Measurements from ENCODE around the gene IARS1.

IARS1 gene

DNA sequence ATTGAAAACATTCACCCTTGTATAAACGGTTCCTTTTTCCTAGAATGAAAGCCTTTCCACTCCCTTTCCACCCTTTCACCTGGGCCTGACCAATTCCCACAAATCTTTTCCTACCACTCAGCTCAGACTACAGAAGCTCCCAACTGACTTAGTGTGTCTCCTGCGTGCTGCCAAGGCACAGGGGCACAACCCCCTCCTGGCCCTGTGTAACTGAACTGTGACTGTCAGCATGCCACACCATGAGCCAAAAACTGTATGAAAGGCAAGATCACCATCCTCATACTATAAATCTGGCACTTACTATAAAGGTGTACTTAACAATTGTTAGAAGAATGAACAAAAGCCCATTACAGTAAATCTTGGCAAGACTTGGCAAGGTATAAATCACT lies 20.1 kb upstream of the IARS1 start:
- peaks cover 3% of the 10 kb centered on the region for H3K4me1 ChIP-seq (ENCODE audit: low read depth, poor library complexity, severe bottlenecking)
- TF ChIP-seq, protein P1, sequence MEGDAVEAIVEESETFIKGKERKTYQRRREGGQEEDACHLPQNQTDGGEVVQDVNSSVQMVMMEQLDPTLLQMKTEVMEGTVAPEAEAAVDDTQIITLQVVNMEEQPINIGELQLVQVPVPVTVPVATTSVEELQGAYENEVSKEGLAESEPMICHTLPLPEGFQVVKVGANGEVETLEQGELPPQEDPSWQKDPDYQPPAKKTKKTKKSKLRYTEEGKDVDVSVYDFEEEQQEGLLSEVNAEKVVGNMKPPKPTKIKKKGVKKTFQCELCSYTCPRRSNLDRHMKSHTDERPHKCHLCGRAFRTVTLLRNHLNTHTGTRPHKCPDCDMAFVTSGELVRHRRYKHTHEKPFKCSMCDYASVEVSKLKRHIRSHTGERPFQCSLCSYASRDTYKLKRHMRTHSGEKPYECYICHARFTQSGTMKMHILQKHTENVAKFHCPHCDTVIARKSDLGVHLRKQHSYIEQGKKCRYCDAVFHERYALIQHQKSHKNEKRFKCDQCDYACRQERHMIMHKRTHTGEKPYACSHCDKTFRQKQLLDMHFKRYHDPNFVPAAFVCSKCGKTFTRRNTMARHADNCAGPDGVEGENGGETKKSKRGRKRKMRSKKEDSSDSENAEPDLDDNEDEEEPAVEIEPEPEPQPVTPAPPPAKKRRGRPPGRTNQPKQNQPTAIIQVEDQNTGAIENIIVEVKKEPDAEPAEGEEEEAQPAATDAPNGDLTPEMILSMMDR (conservative IDR thresholded peaks at IDR 0.05; ENCODE audit: low read depth, low read length), result no peak

DNA sequence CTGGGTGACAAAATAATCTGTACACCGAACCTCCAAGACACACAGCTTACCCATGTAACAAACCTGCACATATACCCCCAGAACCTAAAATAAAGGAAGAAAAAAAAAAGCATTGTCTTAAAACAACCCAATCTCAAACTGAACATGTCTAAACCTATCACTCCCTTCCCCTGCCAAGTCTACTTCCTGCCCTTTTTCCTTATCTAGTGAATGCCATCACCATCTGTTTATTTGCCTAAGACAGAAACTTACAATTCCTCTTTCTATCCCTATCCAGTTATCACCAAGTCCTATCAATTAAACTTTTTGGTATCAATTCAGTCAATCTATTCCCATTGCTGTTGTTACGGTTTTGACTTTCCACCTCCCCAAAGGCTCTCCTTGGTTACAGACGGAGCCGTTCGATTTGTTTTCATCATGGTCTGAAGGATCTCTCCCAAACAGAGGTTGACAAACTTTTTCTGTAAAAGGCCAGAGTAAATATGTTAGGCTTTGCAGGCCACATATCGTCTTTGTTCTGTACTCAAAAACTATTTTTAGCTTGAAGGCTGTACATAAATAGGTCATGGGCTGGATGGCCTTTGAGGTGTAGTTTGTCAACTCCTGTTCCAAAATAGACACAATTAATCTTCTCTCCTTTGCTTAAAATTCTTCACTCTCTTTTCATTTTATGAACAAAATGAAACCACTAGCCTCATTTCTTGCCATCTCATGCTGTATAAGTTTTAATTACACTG lies 19.6 kb upstream of the IARS1 start:
- no peak overlapping the region for H2AFZ ChIP-seq (ENCODE audit: low read depth)

More for the DNA sequence above, 20.1 kb upstream of the IARS1 start:
- Histone ChIP-seq H3K4me3 (IDR thresholded peaks at IDR 0.05; ENCODE audit: insufficient read depth, low read depth, low read length) (no peak overlapping the region), H3K36me3 (ENCODE audit: insufficient read depth) (peaks cover 28% of the 10 kb centered on the region; the same call in 1 of the 2 replicates), H3K79me2 (ENCODE audit: insufficient read depth, low read depth) (peaks cover 12% of the 10 kb centered on the region), H3K9ac (no peak overlapping the region), H3K27ac (no peak overlapping the region), H2AFZ (ENCODE audit: low read depth) (no peak overlapping the region), H3K4me2 (no peak overlapping the region), H4K20me1 (ENCODE audit: insufficient read depth) (no peaks in the 10 kb centered on the region; the same call in 1 of the 2 replicates), H3K27me3 (ENCODE audit: insufficient read depth, low read depth) (no peaks in the 10 kb centered on the region)

DNA sequence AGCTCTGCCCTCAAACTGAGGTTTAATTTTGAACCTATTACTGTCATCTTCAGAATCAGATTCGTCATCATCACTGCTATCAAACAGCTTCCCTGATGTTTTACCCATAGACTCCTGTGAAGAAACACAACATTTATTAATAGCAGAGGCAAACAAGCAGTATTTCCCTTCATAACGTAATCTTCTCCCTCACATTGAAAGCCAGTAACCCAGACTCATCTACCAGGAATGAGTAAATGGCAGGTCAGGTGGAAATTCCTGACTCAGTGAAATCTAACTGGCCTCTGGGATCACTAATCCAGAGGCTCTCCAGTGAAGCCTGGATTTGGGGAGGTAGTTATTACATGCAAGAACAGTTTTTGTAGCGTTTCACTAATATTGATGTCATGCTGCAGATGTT lies 17.1 kb upstream of the IARS1 start:
- TF ChIP-seq, protein P1 (conservative IDR thresholded peaks at IDR 0.05; ENCODE audit: low read depth, low read length), result no peak
- H3K9ac ChIP-seq, result no peak overlapping the region
- peaks cover 12% of the 10 kb centered on the region for H3K79me2 ChIP-seq (ENCODE audit: insufficient read depth, low read depth)
- H3K27ac ChIP-seq, result no peak overlapping the region
- no peak overlapping the region for H3K4me3 ChIP-seq (IDR thresholded peaks at IDR 0.05; ENCODE audit: insufficient read depth, low read depth, low read length)
- H2AFZ ChIP-seq (ENCODE audit: low read depth), result no peak overlapping the region
- H3K36me3 ChIP-seq (ENCODE audit: insufficient read depth), result peaks cover 33% of the 10 kb centered on the region; the same call in 1 of the 2 replicates
- no peaks in the 10 kb centered on the region for H3K27me3 ChIP-seq (ENCODE audit: insufficient read depth, low read depth)
- no peaks in the 10 kb centered on the region; the same call in 1 of the 2 replicates for H4K20me1 ChIP-seq (ENCODE audit: insufficient read depth)
- H3K4me2 ChIP-seq, result no peak overlapping the region
- H3K4me1 ChIP-seq (ENCODE audit: low read depth, poor library complexity, severe bottlenecking), result peaks cover 3% of the 10 kb centered on the region

More for the DNA sequence above, 19.6 kb upstream of the IARS1 start:
- Histone ChIP-seq H3K4me3 (IDR thresholded peaks at IDR 0.05; ENCODE audit: insufficient read depth, low read depth, low read length) (no peak overlapping the region), H3K4me1 (ENCODE audit: low read depth, poor library complexity, severe bottlenecking) (peaks cover 3% of the 10 kb centered on the region), H3K27ac (no peak overlapping the region), H3K4me2 (no peak overlapping the region), H3K79me2 (ENCODE audit: insufficient read depth, low read depth) (peaks cover 12% of the 10 kb centered on the region), H4K20me1 (ENCODE audit: insufficient read depth) (no peaks in the 10 kb centered on the region; the same call in 1 of the 2 replicates), H3K27me3 (ENCODE audit: insufficient read depth, low read depth) (no peaks in the 10 kb centered on the region), H3K36me3 (ENCODE audit: insufficient read depth) (peaks cover 28% of the 10 kb centered on the region; the same call in 1 of the 2 replicates), H3K9ac (no peak overlapping the region)
- TF ChIP-seq, protein P1 (conservative IDR thresholded peaks at IDR 0.05; ENCODE audit: low read depth, low read length), result no peak

DNA sequence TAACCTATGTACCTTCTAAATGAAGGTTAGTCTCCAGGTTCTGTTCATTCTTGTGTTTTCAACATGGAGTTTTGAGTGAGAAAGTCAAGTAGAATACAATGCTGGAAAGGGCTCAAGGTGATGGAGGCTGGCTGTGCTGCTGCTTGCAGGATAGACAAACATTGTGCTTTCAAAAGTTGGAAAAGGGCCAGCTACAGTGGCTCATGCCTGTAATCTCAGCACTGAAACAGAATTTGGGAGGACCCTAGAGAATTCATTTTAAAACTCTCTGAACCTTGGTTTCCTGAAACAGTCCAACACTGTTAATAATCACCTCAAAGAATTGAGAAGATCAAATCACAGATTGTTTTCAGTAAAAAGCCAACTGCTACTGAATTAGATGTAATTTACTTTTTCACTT lies 15.4 kb upstream of the IARS1 start:
- Histone ChIP-seq H3K9ac (no peak overlapping the region), H3K27ac (no peak overlapping the region), H3K4me1 (ENCODE audit: low read depth, poor library complexity, severe bottlenecking) (peaks cover 2% of the 10 kb centered on the region), H3K4me3 (IDR thresholded peaks at IDR 0.05; ENCODE audit: insufficient read depth, low read depth, low read length) (no peak overlapping the region), H3K79me2 (ENCODE audit: insufficient read depth, low read depth) (peaks cover 12% of the 10 kb centered on the region), H3K4me2 (no peak overlapping the region), H4K20me1 (ENCODE audit: insufficient read depth) (no peaks in the 10 kb centered on the region; the same call in 1 of the 2 replicates), H2AFZ (ENCODE audit: low read depth) (no peak overlapping the region), H3K27me3 (ENCODE audit: insufficient read depth, low read depth) (no peaks in the 10 kb centered on the region), H3K36me3 (ENCODE audit: insufficient read depth) (peaks cover 30% of the 10 kb centered on the region; the same call in 1 of the 2 replicates)
- TF ChIP-seq, protein P1 (conservative IDR thresholded peaks at IDR 0.05; ENCODE audit: low read depth, low read length), result no peak

All from KMS-11 (cell line).